ENCODE data around the gene SARS2.
"Not testable (repeated sequence)": the region's sequence is repeated elsewhere in the genome, so short reads cannot be mapped to it uniquely, and the experiment has no call there.

Gene SARS2, protein sequence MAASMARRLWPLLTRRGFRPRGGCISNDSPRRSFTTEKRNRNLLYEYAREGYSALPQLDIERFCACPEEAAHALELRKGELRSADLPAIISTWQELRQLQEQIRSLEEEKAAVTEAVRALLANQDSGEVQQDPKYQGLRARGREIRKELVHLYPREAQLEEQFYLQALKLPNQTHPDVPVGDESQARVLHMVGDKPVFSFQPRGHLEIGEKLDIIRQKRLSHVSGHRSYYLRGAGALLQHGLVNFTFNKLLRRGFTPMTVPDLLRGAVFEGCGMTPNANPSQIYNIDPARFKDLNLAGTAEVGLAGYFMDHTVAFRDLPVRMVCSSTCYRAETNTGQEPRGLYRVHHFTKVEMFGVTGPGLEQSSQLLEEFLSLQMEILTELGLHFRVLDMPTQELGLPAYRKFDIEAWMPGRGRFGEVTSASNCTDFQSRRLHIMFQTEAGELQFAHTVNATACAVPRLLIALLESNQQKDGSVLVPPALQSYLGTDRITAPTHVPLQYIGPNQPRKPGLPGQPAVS
- 0.94 reads per million for total RNA-seq

DNA sequence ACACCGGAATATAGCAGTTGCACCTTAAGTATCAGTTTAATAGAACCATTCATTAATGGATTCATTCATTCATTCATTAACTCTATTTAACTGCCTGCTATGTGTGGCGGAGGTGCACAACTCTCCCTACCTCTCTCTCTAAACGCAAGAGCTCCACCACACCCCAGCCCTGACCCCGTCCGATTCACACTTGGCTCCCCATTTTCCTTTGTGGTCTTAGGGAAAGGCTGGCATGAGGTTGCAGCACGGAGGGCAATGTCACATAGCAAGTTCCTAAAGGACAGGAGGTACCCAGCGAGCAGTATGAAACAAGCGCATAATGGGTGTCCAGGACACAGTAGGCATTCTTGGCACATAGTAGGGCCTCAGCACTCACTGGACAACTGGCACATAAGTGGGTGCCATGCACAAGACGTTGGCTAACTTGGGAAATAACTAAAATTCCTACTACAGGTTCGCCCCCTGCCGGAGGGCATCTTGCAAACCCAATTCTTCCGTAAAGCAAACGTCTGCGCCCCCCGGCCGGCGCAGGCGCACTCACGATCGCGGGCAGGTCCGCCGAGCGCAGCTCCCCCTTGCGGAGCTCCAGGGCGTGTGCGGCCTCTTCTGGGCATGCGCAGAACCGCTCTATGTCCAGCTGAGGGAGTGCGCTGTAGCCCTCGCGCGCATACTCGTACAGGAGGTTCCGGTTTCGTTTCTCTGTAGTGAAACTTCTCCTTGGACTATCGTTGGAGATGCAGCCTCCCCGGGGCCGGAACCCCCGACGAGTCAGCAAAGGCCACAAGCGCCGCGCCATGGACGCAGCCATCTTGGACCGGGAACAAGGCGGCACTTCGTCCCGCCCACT is at the start of gene SARS2:
Gene SARS2, minus strand, starts transcription at position 835 of the 847 bp plus-strand sequence. Its CDS starts 27 bp downstream, at position 808.
- DNase-seq, result peak; percentile 88

DNA sequence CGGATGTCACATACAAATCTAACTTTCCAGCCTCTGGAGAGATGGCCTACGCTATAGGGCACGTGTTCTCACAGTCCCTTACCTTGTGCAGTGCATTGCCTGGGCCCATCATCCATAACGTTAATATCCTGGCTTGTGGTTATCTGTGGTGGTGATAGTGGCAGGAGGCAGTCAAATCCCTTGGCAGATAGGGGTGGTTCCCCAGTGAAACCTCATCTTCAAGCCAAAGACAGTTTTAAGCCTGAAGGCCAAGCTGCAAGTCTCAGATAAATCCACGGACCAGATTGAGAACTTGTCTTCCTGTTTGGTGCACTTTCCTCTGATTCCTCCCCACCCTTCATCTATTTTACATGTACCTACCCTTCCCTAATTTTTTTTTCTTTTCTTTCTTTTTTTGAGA is 49.2 kb upstream of the SARS2 start:
- no peak for DNase-seq

DNA sequence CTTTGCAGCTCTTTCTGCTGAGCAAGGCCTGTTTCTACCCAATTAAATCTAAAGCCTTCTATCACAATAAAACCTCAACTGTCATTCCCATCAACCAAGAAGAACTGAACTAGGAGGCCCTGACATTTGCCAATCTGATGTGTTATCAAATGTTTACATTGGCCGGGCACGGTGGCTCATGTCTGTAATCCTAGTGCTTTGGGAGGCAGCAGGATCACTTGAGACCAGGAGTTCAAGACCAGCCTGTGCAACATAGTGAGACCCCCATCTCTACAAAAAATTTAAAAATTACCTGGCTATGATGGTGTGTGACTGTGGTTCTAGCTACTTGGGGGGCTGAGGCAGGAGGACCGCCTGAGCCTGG is 47.7 kb upstream of the SARS2 start:
- no peak for DNase-seq

DNA sequence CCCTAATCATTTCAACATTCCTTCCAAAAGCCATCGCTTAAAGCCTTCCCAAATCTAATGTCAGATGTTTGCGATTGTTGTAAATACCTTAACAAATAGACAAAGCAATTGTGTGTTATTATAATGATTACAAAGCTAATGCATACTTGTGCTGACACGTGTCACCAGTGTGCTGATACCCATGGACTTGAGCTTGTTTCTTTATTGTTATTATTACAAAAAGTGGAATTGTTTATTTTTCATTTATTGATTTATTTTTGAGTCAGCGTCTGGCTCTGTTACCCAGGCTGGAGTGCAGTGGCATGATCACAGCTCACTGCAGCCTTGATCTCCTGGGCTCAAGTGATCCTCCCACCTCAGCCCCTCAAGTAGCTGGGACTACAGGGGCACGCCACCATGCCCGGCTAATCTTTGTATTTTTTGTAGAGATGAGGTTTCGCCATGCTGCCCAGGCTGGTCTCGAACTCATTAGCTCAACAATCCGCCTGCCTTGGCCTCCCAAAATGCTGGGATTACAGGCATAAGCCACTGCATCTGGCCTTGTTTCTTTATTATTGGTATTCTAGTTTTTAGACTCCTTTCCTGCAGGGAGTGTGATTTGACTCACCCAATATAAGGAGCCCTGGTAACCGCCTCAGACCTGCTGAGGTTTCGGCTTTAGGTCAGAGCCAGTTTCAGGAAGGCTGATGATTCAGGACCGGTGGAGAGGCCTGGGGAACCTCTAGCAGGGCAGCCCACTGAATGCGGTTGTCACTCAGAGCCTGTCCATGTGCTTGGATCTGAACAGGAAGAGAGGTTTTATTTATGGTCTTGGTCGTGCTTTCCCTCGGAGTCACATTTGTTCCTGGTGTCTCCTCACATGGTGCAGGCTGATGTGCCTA is 47.1 kb upstream of the SARS2 start:
- no peak for DNase-seq

DNA sequence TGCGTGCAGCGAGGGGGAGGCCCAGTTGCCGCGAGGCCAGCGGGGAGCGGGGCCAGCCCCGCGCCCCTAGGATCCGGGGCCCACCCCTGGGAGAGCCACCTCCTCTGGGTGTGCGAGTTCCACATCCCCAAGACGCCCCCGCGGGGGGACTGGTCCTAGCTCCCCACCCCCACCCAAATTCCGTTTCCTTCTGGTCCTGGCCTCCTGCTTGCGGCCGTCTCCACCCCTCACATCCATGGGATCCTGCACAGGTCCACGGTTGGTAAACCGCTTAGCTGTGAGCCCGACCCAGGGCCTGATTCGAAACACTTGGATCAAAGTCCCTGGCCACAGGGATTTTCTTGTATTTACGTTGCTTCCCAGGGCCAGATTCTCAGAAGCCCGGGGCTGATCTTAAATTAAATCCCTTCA is 45.3 kb upstream of the SARS2 start:
- DNase-seq, result no peak

DNA sequence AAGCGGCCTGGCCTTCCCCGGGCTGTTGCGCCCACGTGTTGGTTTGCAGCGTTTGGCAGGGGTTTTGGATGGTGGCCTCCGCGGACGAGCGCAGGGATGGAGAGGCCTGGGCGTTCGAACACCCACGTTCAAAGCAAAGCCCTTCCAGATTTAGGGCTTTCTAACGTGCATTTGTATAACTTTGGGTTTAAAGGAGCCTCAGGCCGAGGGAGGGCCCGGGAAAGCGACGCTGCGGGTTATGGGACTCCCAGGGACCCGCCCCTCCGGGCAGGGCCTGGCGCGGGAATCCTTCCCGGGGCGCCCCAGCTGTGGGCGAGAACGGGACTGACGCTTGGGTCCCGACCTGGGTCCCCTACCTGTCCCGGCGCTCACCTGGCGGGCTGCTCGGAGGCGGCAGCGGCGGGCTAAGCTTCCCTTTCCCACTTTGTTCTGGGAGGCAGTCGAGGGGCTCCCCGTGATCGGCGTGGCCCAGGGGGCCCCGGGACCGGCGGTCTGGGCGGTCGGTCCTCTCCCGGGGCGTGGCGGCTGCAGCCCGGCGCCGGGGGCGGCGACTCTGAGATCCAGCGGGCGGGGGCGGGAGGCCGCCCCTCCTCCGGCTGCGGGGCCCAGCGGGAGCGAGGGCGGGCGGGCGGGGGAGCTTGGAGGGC is 44.8 kb upstream of the SARS2 start, which contains the start of gene FBXO17:
Gene FBXO17, minus strand, starts transcription at position 529 of the 647 bp plus-strand sequence. CDS start 25,423 bp downstream, outside the sequence.
- DNase-seq, result no peak

DNA sequence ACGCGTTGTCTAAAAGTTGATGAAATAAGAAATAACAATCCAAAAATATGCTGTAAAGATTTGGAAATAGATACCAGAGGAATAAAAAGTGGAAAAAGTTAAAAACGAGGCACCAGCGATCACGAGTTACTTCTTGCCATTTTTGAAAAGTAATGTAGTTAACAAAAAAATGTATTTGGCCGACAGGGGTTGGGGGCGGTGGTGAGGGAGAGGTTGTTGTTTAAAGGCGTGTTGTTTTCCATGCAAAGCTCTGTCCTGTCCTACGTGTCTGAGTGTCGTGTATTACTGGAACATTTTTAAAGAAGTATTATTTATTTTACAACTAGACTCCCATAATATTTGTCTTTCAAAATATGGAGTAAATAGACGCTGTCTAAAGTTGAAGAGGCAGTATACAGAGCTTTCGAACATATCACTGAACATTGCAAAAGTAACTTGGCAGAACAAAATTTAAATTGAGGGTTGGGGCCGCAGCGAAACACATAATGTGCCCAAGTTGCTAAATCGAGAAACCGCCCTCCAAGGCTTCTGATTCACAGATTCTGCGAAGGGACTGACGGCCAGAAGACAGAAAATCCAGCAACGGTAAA is 44.2 kb upstream of the SARS2 start:
- no peak for DNase-seq

DNA sequence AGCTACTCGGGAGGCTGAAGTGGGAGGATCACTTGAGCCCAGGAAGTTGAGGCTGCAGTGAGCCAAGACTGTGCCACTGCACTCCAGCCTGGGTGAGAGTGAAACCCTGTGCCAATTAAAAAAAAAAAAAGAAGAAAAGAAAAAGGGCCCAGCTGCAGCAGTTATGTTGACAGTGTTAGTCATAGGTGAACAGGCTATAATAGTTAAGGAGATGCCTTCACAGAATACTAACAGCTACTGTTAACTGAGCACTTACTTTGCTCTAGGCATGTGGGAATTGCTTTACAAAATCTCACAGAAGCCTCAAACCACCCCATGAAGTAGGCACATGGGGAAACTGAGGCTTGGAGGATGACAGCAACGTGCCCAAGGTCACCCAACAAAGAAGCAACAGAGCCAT is 41.1 kb upstream of the SARS2 start:
- no peak for DNase-seq

DNA sequence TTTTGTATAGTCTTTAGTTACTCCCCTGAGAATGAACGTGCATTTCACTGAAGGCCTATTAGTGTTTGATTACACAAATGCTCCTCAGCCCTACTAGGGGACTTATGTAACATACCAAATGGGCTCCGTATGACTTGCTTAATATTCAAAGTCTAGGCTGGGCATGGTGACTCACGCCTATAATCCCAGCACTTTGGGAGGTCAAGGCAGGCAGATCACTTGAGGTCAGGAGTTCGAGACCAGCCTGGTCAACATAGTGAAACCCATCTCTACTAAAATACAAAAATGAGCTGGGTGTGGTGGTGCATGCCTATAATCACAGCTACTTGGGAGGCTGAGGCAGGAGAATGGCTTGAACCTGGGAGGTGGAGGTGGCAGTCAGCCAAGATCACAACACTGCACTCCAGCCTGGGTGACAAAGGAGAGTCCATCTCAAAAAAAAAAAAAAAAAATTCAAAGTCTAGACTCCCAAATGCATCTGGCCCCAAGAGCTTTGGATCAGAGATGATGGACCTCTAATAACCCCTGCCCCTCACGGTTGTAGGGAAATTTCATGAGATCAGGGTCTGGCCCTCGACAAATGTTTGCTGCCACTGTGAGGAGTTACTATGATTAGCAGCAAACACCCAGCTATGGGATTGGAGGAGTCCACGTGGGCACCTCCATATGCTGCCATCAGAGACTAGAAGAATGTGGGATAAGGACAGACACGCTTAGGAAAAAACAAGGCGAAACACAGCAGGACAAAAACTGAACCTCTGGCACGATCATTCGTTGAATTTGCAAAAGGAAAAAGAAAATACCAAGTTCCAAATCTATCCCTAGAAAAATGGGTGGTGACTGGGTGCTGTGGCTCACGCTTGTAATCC is 40.3 kb upstream of the SARS2 start:
- no peak for DNase-seq

DNA sequence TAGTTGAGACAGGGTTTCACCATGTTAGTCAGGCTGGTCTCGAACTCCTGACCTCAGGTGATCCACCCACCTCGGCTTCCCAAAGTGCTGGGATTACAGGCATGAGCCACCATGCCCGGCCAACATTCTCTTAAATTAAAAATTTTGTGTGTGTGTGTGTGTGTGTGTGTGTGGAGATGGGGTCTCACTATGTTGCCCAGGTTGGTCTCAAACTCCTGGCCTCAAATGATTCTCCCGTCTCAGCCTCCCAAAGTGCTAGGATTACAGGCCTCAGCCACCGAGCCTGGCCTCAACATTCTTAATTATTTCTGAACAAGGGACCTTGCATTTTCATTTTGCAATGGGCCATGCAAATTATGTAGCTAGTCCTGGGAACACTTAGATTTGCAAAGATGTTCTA is 35.6 kb upstream of the SARS2 start:
- DNase-seq, result not testable (repeated sequence)

DNA sequence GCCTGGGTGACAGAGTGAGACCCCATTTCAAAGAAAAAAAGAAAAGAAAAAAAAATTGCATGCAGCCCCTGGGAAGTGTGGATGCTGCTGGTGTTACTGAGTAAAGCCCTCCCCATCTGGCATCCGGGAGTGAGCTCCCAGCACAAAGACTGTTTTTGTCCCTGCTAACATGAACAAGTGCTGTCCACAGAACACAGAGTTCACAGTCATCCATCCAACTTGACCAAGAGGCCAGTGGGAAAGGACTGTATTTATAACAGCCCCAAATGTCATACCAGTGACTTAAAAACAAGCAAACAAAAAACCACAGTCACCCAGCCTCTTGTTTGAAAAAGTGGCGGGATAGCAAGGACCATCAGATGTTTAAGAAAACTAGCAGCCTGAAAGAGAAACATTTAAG is 34.2 kb upstream of the SARS2 start:
- no peak for DNase-seq

DNA sequence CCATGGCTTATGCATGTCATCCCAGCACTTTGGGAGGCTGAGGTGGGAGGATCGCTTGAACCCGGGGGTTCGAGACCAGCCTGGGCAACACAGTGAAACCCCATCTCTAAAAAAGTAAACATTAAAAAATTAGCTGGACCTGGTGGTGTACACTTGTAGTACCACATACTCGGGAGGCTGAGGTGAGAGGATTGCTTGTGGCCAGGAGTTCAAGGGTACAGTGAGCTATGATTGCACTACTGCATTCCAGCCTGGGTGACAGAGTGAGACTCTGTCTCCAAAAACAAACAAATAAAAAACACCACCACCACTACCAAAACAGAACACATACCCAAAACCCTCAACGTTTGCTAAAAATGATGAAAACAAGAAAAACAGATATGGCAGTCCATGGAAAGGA is 29.1 kb upstream of the SARS2 start:
- no peak for DNase-seq

DNA sequence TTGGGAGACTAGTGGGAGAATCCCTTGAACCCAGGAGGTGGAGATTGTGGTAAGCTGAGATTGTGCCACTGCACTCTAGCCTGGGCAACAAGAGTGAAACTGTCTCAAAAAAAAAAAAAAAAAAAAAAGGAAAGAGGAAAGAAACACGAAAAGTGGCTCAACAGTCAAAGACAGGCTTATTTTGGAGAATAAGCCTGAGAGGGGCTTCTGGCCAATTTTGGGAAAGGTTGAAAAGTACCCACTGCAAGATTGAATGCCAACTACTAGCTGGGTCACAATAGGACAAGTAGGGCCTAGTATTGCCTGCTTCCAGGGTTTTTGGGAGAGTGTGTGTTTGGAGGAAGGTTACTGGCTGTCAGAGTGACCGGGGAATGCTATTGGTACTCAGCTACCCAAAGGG is 27.7 kb upstream of the SARS2 start:
- no peak for DNase-seq

DNA sequence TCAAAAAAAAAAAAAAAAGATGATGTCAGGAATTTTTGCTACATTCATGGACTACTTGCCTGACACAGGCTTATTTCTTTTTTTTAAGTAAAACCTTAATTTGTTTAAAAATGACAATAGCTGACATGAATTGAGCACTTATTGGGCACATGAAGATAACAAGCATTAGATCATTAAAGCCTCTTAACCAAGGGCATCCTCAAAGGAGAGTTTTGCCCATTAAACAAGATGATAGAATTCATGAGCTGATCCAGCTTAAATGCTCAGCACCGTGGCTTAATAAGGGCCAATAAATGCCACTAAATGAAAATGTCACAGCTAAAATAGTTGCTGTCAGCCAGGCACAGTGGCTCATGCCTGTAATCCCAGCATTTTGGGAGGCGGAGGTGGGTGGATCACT is 25.7 kb upstream of the SARS2 start:
- DNase-seq, result no peak

DNA sequence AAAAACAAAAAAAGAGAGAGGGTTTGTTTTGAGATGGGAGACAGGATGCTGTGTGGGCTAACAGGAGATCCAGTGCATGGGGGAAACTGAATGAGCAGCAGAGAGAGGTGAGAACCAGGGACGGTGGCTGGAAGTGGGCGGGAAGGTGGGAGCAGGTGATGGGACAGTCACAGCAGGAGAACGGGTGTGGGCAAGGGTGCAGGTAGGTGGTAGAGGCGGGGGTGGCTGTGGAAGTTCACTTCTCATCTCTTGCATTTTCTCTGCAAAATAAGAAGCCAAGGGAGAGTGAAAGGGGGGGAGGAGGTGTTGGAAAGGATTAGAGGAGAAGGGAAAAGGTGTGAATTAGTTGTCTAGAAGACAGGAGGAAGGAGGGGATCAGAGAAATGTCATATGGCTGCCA is 23.1 kb upstream of the SARS2 start:
- DNase-seq, result no peak

DNA sequence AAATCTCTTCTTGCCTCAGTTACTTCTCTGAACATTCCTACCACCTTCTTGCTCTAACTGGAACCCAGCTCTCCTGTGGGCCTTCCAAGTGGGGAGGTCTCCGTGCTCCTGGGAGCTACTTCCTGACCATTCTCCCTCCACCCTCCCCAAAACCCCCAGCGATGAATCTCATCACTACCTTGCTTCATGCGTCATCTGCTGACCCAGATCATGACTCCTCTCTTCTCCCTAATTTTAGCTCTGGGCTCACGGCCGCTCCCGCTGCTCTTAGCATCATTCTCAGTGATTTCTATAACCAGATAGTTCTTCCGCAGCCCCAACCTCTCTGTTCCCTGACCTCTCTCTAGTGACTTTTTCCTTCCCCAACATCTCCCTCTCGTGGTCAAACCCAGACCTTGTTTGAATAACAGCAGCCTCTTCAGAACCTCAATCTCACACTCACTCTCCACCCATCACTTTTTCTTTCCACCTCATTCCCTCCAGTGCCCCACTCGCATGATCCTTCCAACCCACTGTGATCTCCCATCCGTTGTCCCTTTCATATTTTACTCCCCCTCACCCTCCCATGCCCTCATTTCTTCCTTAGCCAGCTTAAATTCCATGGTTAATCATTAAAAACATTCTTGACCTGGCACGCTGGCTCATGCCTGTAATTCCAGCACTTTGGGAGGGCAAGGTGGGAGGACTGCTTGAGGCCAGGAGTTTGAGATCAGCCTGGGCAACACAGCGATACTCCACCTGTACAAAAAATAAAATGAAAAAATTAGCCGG is 22.0 kb upstream of the SARS2 start:
- no peak for DNase-seq

DNA sequence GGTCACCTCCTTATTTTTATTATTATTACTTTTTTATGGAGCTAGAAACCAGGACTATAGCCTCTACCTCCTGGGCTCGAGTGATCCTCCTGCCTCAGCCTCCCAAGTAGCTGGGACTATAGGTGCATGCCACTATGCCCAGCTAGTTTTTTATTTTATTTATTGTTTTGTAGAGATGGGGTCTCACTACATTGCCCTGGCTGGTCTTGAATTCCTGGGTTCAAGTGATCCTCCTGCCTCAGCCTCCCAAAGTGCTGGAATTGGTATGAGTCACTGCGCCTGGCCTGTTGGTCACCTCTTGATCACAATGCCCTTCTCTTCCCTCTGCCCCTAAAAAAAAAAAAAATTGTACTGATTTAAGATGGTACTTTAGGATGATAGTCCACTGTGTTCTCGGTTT is 20.6 kb upstream of the SARS2 start:
- DNase-seq, result no peak

DNA sequence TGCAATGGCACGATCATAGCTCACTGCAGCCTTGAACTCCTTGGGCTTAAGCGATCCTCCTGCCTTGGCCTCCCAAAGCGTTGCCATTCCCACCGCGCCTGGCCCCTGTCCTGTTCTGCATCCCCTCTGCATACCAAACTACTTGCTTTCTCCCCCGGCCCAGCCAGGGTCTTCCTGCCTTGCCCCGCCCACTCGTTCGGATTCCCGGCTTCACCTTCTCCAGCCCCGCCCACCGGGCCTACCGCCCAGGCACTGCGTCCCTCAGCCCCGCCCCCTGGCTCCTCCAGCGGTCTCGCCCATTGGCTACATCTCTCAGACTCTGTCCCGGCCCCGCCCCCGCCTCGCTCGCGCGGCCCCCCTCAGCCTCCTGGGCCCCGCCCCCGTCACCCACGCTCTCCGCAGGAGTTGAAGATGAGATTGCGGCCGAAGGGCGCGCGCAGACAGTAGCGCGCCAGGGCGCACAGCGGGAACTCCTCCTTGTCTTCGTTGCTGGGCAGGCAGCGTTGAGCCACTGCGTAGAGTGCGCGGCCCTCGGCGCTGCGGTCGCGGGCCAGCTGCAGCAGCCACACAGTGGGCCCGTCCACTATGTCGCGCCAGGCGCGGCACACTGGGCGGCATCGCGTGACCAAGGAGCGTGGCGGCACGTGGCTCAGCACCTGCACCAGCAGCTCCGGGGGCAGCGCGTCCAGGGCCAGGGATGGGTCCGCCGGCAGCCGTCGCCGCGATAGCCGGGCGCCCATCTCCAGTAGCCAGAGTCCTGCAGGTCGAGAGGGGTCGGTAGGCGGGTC is 19.2 kb upstream of the SARS2 start:
- peak; percentile 59 for DNase-seq
